Measurements from ENCODE around the gene ITGAV.

The ITGAV gene

GRCh38 chr2:186691231-186691630 lies 101.4 kb downstream of the ITGAV start:
- no peaks in the 10 kb centered on the region for H3K79me2 ChIP-seq
- H3K4me1 ChIP-seq, result peaks cover 2% of the 10 kb centered on the region
- no peak overlapping the region for H2AFZ ChIP-seq
- no peaks in the 10 kb centered on the region for H3K9me3 ChIP-seq (ENCODE audit: control insufficient read depth, low read length)
- H3K9ac ChIP-seq, result no peak overlapping the region
- no peak overlapping the region for H3K27ac ChIP-seq
- no peaks in the 10 kb centered on the region for H3K27me3 ChIP-seq (ENCODE audit: control insufficient read depth, insufficient read depth, low read length)
- no peaks in the 10 kb centered on the region for H3K36me3 ChIP-seq (ENCODE audit: control insufficient read depth, insufficient read depth, low read length)
- no peak overlapping the region for H3K4me2 ChIP-seq (ENCODE audit: low read length)
- H3K4me3 ChIP-seq (ENCODE audit: low read depth, low read length), result no peak overlapping the region
- TF ChIP-seq, protein P1, sequence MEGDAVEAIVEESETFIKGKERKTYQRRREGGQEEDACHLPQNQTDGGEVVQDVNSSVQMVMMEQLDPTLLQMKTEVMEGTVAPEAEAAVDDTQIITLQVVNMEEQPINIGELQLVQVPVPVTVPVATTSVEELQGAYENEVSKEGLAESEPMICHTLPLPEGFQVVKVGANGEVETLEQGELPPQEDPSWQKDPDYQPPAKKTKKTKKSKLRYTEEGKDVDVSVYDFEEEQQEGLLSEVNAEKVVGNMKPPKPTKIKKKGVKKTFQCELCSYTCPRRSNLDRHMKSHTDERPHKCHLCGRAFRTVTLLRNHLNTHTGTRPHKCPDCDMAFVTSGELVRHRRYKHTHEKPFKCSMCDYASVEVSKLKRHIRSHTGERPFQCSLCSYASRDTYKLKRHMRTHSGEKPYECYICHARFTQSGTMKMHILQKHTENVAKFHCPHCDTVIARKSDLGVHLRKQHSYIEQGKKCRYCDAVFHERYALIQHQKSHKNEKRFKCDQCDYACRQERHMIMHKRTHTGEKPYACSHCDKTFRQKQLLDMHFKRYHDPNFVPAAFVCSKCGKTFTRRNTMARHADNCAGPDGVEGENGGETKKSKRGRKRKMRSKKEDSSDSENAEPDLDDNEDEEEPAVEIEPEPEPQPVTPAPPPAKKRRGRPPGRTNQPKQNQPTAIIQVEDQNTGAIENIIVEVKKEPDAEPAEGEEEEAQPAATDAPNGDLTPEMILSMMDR (IDR thresholded peaks at IDR 0.05), result no peak

DNA sequence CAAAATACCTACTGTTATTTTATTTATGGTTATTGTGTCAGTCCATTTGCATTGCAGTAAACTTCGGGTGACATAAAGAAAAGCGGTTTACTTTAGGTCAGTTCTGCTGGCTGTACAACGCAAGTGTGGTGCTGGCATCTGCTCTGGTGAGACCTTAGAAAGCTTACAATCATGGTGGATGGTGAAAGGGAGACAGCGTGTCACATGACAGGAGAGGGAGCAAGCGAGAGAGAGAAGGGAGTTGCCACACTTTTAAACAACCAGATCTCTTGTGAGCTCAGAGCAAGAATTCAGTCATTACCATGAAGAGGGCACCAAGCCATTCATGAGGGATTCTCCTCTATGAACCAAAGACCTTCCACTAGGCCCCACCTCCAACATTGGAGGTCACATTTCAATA lies 102.0 kb downstream of the ITGAV start:
- TF ChIP-seq, protein P1 (IDR thresholded peaks at IDR 0.05), result no peak
- Histone ChIP-seq H3K79me2 (no peaks in the 10 kb centered on the region), H3K4me1 (peaks cover 2% of the 10 kb centered on the region), H3K27me3 (ENCODE audit: control insufficient read depth, insufficient read depth, low read length) (no peaks in the 10 kb centered on the region), H3K36me3 (ENCODE audit: control insufficient read depth, insufficient read depth, low read length) (no peaks in the 10 kb centered on the region), H3K27ac (no peak overlapping the region), H2AFZ (no peak overlapping the region), H3K4me3 (ENCODE audit: low read depth, low read length) (no peak overlapping the region), H3K9me3 (ENCODE audit: control insufficient read depth, low read length) (no peaks in the 10 kb centered on the region), H3K4me2 (ENCODE audit: low read length) (no peak overlapping the region), H3K9ac (no peak overlapping the region)

GRCh38 chr2:186693446-186693832 lies 103.6 kb downstream of the ITGAV start:
- Histone ChIP-seq H3K27ac (peak overlapping the region; percentile 70), H3K4me3 (ENCODE audit: low read depth, low read length) (peak overlapping the region; percentile 63), H3K9ac (no peak overlapping the region)

DNA sequence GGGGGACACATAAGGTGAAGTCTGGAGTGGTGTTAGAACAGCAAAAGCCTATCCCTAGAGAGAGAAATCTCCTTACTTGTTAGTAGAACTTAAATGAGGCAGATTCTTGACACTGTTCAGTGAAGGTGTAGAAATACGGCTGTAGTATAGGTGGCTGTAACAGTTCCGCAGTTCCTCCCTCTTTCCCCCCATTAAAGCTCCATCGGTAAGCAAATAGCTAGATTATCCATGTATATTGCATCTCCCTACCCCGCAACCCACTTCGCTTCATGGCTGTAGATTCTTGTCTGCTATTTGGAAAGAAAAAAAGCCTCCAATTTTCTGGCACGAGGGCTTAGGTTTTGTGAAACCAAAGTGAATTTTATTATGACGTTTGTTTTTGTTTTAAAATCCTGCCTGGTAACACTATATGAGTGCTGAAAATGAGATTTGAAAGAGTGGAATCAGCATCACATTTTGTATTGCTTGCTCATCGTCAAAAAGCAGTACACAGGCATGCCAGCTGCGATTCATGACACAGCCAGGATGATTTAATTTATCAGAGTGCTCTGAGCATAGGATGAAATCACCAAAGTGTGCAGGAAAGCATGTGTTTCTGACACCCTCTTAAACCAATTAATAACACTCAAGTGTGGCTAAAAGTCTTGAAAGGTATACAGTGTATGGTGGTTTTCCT lies 105.4 kb downstream of the ITGAV start:
- H3K4me1 ChIP-seq, result peaks cover 2% of the 10 kb centered on the region
- TF ChIP-seq, protein P1 (IDR thresholded peaks at IDR 0.05), result no peak
- H3K9me3 ChIP-seq (ENCODE audit: control insufficient read depth, low read length), result no peaks in the 10 kb centered on the region
- H3K27ac ChIP-seq, result peak overlapping the region; percentile 34
- no peaks in the 10 kb centered on the region for H3K79me2 ChIP-seq
- H3K36me3 ChIP-seq (ENCODE audit: control insufficient read depth, insufficient read depth, low read length), result no peaks in the 10 kb centered on the region
- no peaks in the 10 kb centered on the region for H3K27me3 ChIP-seq (ENCODE audit: control insufficient read depth, insufficient read depth, low read length)
- no peak overlapping the region for H3K9ac ChIP-seq
- H3K4me3 ChIP-seq (ENCODE audit: low read depth, low read length), result no peak overlapping the region
- peak overlapping the region; percentile 80 for H2AFZ ChIP-seq
- no peak overlapping the region for H3K4me2 ChIP-seq (ENCODE audit: low read length)

More at GRCh38 chr2:186693446-186693832, 103.6 kb downstream of the ITGAV start:
- no peaks in the 10 kb centered on the region for H3K27me3 ChIP-seq (ENCODE audit: control insufficient read depth, insufficient read depth, low read length)
- H3K9me3 ChIP-seq (ENCODE audit: control insufficient read depth, low read length), result no peaks in the 10 kb centered on the region
- no peaks in the 10 kb centered on the region for H3K79me2 ChIP-seq
- H2AFZ ChIP-seq, result peak overlapping the region; percentile 80
- TF ChIP-seq, protein P1 (IDR thresholded peaks at IDR 0.05), result no peak
- H3K36me3 ChIP-seq (ENCODE audit: control insufficient read depth, insufficient read depth, low read length), result no peaks in the 10 kb centered on the region
- H3K4me1 ChIP-seq, result peaks cover 2% of the 10 kb centered on the region
- H3K4me2 ChIP-seq (ENCODE audit: low read length), result peak overlapping the region; percentile 83

GRCh38 chr2:186696290-186696689 lies 106.4 kb downstream of the ITGAV start:
- no peak overlapping the region for H3K27ac ChIP-seq
- H2AFZ ChIP-seq, result no peak overlapping the region
- H3K9me3 ChIP-seq (ENCODE audit: control insufficient read depth, low read length), result no peaks in the 10 kb centered on the region
- H3K36me3 ChIP-seq (ENCODE audit: control insufficient read depth, insufficient read depth, low read length), result no peaks in the 10 kb centered on the region
- H3K79me2 ChIP-seq, result no peaks in the 10 kb centered on the region
- no peak overlapping the region for H3K4me3 ChIP-seq (ENCODE audit: low read depth, low read length)
- TF ChIP-seq, protein P1 (IDR thresholded peaks at IDR 0.05), result no peak
- no peak overlapping the region for H3K4me2 ChIP-seq (ENCODE audit: low read length)
- no peak overlapping the region for H3K9ac ChIP-seq
- peaks cover 2% of the 10 kb centered on the region for H3K4me1 ChIP-seq
- no peaks in the 10 kb centered on the region for H3K27me3 ChIP-seq (ENCODE audit: control insufficient read depth, insufficient read depth, low read length)

Data from parathyroid adenoma (tissue), 2 donors.